ENCODE data around the gene APOO.

APOO gene

DNA sequence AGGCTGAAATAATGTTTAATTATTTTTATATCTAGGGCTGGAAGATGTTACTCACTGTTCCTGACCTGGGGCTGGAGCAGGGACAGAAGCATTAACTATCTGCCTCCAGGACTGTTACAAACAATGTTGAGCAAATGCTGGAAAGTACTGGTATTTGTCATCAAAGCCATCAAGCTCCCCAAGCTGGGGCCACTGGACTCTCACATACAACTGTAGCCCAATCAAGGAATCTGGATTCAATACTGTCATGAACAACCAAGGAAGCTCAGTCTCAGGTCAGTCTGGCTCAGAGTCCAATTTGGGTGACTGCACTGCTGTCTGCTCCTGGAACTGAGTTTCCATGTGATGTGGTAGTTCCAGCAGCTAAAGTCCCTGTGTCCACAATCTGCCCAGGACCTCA is 50.4 kb downstream of the APOO start:
- DNase-seq, result no peak

DNA sequence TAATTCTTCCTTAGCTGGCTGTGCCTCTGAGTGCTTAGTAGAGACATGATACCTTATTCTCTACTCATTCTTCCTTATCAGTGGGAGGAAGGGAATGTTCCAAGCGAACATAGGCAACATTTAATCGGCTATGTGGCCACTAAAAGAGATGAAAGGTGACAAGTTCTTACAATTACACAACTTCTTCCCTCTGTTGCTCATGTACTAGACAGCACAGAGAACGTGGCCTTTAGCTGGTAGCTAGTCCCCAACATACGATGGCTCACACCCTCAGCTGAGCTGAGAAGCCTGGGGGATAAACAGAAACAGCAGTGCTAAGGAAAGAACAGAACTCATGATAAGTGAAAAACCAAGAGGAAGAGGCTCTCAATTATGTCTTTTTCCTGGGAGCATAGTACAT is 52.2 kb downstream of the APOO start:
- DNase-seq, result no peak

DNA sequence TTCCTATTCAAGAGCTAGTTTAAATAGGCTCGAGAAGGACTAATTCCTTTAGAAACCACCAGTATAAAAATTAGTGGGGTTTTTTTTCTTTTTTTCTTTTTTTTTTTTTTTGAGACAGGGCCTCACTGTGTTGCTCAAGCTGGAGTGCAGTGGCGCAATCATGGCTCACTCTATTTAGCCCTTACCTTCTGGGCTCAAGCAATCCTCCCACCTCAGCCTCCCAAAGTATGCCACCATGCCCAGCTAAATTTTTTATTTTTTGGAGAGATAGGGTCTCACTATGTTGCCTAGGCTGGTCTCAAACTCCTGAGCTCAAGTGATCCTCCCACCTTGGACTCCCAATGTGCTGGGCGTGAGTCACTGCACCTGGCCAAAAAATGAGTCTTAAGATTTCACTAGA is 52.8 kb downstream of the APOO start:
- DNase-seq, result no peak

DNA sequence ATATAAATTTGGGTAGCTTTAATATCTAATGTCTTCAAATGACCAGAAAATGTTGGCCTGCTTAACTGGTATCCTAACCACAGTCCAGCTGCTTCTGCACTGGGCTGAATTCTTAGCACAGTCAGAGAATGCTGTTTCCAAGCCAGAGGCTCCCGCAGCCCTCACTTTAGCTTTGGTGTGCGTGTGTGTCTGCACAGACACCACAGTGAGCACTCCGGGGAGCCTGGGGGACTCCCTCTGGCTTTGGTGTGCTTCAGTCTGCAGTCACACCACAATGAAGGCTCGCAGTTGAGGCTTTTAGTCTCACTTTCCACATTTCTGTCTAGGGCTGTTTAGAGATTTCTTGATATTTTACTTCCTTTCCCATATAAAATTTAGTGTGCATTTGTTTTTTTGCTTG is 53.6 kb downstream of the APOO start:
- DNase-seq, result no peak

GRCh38 chrX:23851544-23851943 is 56.2 kb downstream of the APOO start:
- no peak for DNase-seq

GRCh38 chrX:23849241-23849640 is 58.5 kb downstream of the APOO start:
- no peak for DNase-seq

GRCh38 chrX:23845351-23845817 is 62.4 kb downstream of the APOO start:
- DNase-seq, result no peak

GRCh38 chrX:23844502-23845138 is 63.1 kb downstream of the APOO start:
- DNase-seq, result no peak

- DNase-seq, result no peak
Measured at GRCh38 chrX:23841847-23842522, 65.8 kb downstream of the APOO start.

- no peak for DNase-seq
Measured at GRCh38 chrX:23840674-23841073, 67.1 kb downstream of the APOO start.

DNA sequence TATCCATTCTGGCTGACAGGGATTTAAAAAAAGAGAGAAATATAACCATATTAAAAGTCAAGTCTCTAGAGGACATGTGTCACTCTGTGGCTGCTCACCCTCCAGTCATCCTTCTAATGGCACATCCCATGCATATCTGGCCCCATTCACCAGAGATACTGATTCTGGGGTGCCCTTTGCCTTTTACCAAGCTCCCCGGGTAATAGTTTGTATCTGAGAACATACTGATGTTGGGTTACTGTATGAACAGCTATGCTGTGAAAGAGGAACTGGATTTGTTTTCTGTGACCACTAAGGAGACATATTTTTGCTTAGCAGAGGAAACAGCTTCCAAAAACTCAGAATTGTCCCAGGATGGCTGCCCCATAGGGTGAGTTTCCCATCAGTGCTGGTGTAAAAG is 68.8 kb downstream of the APOO start:
- no peak for DNase-seq

DNA sequence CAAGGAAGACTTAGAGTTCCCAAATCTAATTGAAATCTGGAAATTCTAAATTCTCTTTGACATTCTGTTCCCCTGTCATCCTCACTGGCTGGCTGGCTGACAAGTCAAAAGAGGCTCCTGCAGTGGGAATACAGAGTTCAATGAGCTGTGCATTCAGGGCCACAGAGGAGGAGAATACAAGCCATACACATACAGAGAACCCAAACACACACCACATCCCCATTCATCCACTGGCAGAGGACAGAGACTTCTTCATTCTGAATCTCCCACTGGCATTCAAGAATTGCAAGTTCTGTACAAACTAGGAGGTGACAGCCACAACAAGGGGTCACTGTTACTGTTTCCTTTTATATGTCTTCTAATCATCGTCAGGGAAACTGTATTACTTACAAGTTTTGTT is 75.0 kb downstream of the APOO start:
- DNase-seq, result no peak

DNA sequence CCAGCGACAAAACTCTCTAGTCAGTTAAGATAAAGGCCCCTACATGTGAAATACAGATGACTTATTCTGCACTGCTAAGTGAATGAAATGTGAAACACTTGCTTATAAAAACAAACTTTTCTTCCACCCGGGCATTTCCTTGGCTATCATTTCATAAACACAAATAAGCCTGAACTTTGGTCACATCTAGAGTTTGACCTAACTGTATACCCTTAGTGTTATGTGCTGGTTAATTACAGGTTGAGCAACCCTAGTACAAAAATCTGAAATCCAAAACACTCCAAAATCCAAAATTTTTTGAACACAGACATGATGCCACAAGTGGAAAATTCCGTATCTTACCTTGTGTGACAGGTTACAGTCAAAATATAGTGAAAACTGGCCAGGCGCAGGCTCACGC is 78.9 kb downstream of the APOO start:
- DNase-seq, result no peak

DNA sequence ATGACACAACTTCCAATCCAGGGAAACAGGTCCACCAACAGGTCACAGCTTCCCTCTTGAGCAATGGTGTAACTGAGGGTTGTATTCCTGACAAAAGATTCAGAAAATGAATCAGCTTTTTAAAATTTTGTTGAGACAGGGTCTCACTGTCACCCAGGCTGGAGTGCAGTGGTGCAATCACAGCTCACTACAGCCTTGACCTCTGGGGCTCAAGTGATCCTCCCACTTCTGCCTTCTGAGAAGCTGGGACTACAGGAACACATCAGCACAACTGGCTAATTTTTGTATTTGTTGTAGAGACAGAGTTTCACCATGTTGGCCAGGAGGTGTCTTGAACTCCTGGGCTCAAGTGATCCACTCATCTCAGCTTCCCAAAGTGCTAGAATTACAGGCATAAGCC is 81.1 kb downstream of the APOO start:
- DNase-seq, result no peak

GRCh38 chrX:23826216-23826615 is 81.5 kb downstream of the APOO start:
- no peak for DNase-seq

GRCh38 chrX:23825675-23826074 is 82.1 kb downstream of the APOO start:
- DNase-seq, result no peak

GRCh38 chrX:23822841-23823240 is 84.9 kb downstream of the APOO start:
- no peak for DNase-seq

- DNase-seq, result no peak
Measured at GRCh38 chrX:23822397-23822796, 85.3 kb downstream of the APOO start.

DNA sequence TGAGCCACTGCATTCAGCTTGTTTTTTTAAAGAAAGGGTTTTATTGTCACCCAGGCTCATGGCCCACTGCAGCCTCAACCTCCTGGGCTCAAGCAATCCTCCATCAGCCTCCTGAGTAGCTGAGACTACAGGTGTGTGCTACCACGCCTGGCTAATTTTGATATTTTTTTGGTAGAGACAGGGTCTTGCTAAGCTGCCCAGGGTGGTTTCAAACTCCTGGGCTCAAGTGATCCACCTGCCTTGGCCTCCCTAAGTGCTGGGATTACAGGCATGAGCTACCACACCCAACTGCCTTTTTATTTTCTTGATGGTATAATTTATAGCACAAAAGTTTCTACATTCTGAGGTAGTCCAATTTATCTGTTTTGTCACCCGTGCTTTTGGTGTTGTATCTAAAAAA is 85.9 kb downstream of the APOO start:
- DNase-seq, result no peak

- DNase-seq, result no peak
Measured at GRCh38 chrX:23820235-23820782, 87.4 kb downstream of the APOO start.

DNA sequence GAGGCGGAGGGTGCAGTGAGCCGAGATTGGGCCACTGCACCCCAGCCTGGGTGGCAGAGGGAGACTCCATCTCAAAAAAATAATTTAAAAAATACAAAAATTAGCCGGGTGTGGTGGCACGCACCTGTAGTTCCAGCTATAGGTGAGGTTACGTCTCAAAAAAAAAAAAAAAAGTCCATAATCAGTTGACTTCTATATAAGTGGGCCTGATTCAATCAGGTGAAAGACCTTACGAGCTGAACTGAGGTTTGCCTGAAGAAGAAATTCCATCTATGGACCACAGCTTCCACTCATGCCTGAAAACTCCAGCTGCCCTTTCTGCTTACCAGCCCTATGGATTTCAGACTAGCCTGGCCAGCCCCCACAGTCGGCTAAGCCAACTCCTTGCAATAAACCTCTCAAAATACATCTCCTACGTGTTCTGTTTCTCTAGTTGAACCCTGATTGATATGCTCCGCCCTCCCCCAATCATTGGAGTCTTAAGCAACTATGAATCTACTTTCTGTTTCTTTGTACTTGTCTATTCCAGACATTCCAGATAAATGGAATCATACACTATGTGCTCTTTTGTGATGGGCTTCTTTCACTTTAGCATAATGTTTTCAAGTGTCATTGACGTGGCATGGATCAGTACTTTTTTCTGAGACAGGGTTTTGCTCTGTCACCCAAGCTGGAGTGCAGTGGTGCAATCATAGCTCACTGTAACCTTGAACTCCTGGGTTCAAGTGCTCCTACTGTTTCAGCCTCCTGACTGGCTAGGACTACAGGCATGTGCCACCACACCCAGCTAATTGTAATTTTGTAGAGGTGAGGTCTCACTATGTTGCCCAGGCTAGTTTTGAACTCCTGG is 88.1 kb downstream of the APOO start:
- DNase-seq, result no peak

DNA sequence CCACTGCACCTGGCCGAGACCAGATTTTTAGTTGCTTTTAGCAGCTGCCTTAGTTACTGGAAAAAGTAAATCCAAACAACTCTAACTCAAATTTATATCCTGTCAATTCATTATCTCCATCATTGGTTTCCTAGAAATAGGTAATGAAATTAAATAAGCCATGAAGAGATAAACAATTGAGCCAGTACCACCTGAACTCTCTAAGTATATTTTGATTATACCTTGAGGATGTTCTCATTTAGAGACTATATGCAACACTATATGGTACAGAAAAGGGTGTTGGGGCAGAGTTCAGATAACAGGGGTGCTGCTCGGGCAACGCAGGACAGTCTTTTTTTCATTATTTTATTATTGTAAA is 89.8 kb downstream of the APOO start:
- DNase-seq, result no peak

DNA sequence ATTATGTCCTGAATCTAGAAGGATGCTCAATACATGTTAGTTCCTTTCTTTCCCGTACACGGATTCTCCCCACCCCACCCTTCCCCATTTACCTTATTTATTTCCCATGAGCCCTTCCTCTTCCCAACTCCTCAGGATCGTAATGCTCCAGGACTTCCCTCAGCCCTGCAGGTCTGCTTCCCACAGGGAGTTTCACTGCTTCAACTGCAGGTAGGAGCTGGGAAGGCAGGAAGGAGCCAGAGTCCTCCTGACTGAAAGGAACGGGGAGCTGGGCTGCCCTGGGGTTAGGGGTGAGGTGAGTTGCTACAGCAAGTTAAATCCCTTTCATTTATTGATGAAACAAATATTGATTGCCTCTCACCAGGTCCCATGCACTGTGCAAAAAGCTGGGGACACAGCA is 91.6 kb downstream of the APOO start:
- no peak for DNase-seq

DNA sequence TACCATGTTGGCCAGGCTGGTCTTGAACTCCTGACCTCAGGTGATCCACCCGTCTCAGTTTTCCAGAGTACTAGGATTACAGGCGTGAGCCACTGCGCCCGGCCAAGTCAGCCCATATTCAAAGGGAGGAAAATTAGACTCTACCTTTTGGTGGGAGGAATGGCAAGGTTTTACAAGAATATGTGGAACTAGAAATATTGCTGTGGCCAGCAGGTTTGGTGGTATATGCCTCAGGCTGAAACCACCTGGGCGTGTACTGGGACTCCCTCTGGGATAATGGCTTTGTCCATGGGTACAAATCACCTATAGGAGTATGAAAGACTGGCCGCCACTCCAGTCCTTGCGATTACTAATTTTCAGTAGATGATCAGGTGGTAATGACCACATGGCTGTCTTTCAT is 92.4 kb downstream of the APOO start:
- DNase-seq, result no peak

Data from activated CD8-positive, alpha-beta memory T cell treated with anti-CD3 and anti-CD28 coated beads for 24 hours (primary cell).